Calu3 (cell line): ENCODE measurements around the gene PKHD1. TPM values are rescaled to one million over a fixed set of nuclear protein-coding genes. Genes with fewer than 3 reads are reported as not detected.
A peak's percentile ranks its signal among the peaks of the same experiment; 100 is the strongest.

Source experiments
- BruUV-seq: library from RNA; stranded (reverse); fragments of 400-500 nt; replicated peaks from 2 replicates; lab custom pipeline; 2021; lab: Mats Ljungman, UMichigan
- CTCF ChIA-PET: fragments of 300-600 bp; sonication (Branson Sonifier 250); formaldehyde crosslinking; loops from one replicate; lab custom pipeline; 2022; ENCODE audit warnings: antibody characterized with exemption; lab: Charles Lee
- DNase-seq: peaks from one replicate; pipeline ENCODE4 v3.0.0; 2022
- H3K27ac Mint-ChIP-seq: one replicate; pipeline ENCODE4 v1.8.0; 2022; ENCODE audit warnings: mixed read lengths; ENCODE audit not compliant: unreplicated experiment
- H3K27me3 Mint-ChIP-seq: one replicate; pipeline ENCODE4 v1.8.0; 2022; ENCODE audit warnings: mixed read lengths; ENCODE audit not compliant: unreplicated experiment
- H3K36me3 Mint-ChIP-seq: one replicate; pipeline ENCODE4 v1.8.0; 2022; ENCODE audit warnings: mild to moderate bottlenecking, moderate library complexity, mixed read lengths; ENCODE audit not compliant: insufficient read depth, unreplicated experiment
- H3K4me1 Mint-ChIP-seq: one replicate; pipeline ENCODE4 v1.8.0; 2022; ENCODE audit warnings: mild to moderate bottlenecking, low read depth, mixed read lengths; ENCODE audit not compliant: unreplicated experiment
- H3K4me3 Mint-ChIP-seq: one replicate; pipeline ENCODE4 v1.8.0; 2022; ENCODE audit warnings: mild to moderate bottlenecking, low read depth, moderate library complexity, mixed read lengths; ENCODE audit not compliant: unreplicated experiment
- H3K9me3 Mint-ChIP-seq: one replicate; pipeline ENCODE4 v1.8.0; 2022; ENCODE audit warnings: low read depth, mixed read lengths; ENCODE audit not compliant: unreplicated experiment
- CTCF ChIP-seq: fragments of 200-600 bp; IDR thresholded peaks from one replicate; pipeline ENCODE4 v1.8.0; 2022; ENCODE audit warnings: antibody characterized with exemption; ENCODE audit not compliant: unreplicated experiment
- intact Hi-C: fragments of 100-400 bp; cut with micrococcal nuclease; formaldehyde crosslinking; loops from one replicate; pipeline ENCODE4 v1.10.0; 2022; ENCODE audit not compliant: unreplicated experiment
- total RNA-seq: library from RNA; stranded (reverse); gene quantifications from 2 replicates; pipeline ENCODE4 v1.2.3, GENCODE V29; 2022

The PKHD1 gene
- total RNA-seq, 1 experiment from 2014 or later = 25.2 TPM

- no peaks in the 10 kb centered on the region for H3K36me3 Mint-ChIP-seq
- H3K4me1 Mint-ChIP-seq = peaks cover 46% of the 10 kb centered on the region
- BruUV-seq = no TSS peak
- H3K9me3 Mint-ChIP-seq = peaks cover 5% of the 10 kb centered on the region
- CTCF ChIA-PET = no interaction called here
- H3K27ac Mint-ChIP-seq = no peak overlapping the region
- no peak for TF ChIP-seq CTCF
- H3K27me3 Mint-ChIP-seq = no peaks in the 10 kb centered on the region
- intact Hi-C loops = no loop called here
- DNase-seq = no peak
- no peak overlapping the region for H3K4me3 Mint-ChIP-seq
Measured at GRCh38 chr6:52108128-52108527, 20.7 kb upstream of the PKHD1 start.

GRCh38 chr6:52106994-52107393 lies 19.6 kb upstream of the PKHD1 start:
- no peak overlapping the region for H3K4me3 Mint-ChIP-seq
- H3K4me1 Mint-ChIP-seq = peaks cover 57% of the 10 kb centered on the region
- no TSS peak for BruUV-seq
- H3K9me3 Mint-ChIP-seq = peaks cover 3% of the 10 kb centered on the region
- intact Hi-C loops = no loop called here
- CTCF ChIA-PET = no interaction called here
- peak; percentile 10 for DNase-seq
- no peaks in the 10 kb centered on the region for H3K36me3 Mint-ChIP-seq
- H3K27ac Mint-ChIP-seq = no peak overlapping the region
- no peak for TF ChIP-seq CTCF
- H3K27me3 Mint-ChIP-seq = no peaks in the 10 kb centered on the region

- Mint-ChIP-seq H3K4me3 (no peak overlapping the region), H3K9me3 (no peaks in the 10 kb centered on the region), H3K27ac (no peak overlapping the region), H3K27me3 (no peaks in the 10 kb centered on the region), H3K36me3 (no peaks in the 10 kb centered on the region), H3K4me1 (peaks cover 69% of the 10 kb centered on the region)
- intact Hi-C loops = no loop called here
- no peak for DNase-seq
- no peak for TF ChIP-seq CTCF
- CTCF ChIA-PET = no interaction called here
- no TSS peak for BruUV-seq
Measured at GRCh38 chr6:52104979-52105378, 17.6 kb upstream of the PKHD1 start.

GRCh38 chr6:52103623-52104022 lies 16.2 kb upstream of the PKHD1 start:
- Mint-ChIP-seq H3K9me3 (no peaks in the 10 kb centered on the region), H3K4me3 (no peak overlapping the region), H3K27me3 (no peaks in the 10 kb centered on the region), H3K27ac (no peak overlapping the region), H3K36me3 (no peaks in the 10 kb centered on the region), H3K4me1 (peaks cover 60% of the 10 kb centered on the region)
- TF ChIP-seq CTCF = no peak
- CTCF ChIA-PET = no interaction called here
- intact Hi-C loops = no loop called here
- no peak for DNase-seq
- no TSS peak for BruUV-seq

GRCh38 chr6:52102405-52102804 lies 15.0 kb upstream of the PKHD1 start:
- H3K9me3 Mint-ChIP-seq = no peaks in the 10 kb centered on the region
- intact Hi-C loops = no loop called here
- H3K36me3 Mint-ChIP-seq = no peaks in the 10 kb centered on the region
- peak; percentile 20 for DNase-seq
- TF ChIP-seq CTCF = no peak
- peaks cover 56% of the 10 kb centered on the region for H3K4me1 Mint-ChIP-seq
- H3K27me3 Mint-ChIP-seq = no peaks in the 10 kb centered on the region
- H3K4me3 Mint-ChIP-seq = no peak overlapping the region
- no TSS peak for BruUV-seq
- CTCF ChIA-PET = no interaction called here
- H3K27ac Mint-ChIP-seq = no peak overlapping the region
